HG03432 (cell line): ENCODE data around the gene BSND.
A peak's percentile ranks its signal among the peaks of the same experiment; 100 is the strongest.

ENCODE experiments used
- ATAC-seq: cut with Tn5 transposase; IDR thresholded peaks from one replicate; pipeline ENCODE4 v1.9.1; 2021; ENCODE audit warnings: mild to moderate bottlenecking, moderate library complexity; ENCODE audit not compliant: unreplicated experiment

BSND gene

DNA sequence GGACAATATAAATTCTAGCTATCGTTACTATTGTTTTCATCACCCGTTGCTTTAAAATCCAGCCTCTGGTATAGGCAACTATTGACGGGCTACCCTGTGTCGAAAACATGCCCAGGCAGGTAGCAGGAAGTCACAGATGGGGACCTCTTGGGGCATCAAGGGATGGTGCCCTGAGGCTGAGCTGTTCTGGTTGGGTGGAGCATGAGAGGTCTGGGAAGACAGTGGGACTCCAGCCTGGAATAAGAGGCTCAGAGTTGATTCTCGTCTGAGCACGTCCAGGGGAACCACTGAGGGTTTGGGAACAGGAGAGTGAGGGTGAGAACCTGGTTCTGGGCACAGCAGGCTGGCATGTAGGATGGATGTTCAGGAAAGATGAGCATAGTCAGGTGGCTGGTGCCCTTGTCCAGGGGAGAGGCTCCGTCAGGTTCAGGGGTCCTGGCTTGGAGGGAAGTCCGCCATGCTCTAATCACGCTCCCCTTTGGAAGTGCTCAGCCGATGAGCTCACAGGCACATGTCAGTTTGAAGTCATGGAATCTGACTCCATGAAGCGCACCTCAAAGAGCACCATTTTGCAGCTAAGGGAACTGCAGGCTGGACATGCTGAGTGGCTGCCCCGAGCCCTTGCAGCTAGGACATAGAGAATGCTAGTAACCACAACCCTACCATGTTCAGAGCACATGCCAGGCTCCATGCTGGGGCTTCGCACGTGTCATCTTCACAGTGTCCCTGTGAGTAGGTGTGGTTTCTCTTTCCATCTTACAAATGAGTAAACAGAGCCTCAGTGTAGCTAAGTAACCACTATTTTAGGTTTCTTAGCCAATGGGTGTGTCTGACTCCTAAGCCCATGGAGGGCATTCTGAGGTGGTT is 61.6 kb downstream of the BSND start:
- ATAC-seq, result peak; percentile 50

DNA sequence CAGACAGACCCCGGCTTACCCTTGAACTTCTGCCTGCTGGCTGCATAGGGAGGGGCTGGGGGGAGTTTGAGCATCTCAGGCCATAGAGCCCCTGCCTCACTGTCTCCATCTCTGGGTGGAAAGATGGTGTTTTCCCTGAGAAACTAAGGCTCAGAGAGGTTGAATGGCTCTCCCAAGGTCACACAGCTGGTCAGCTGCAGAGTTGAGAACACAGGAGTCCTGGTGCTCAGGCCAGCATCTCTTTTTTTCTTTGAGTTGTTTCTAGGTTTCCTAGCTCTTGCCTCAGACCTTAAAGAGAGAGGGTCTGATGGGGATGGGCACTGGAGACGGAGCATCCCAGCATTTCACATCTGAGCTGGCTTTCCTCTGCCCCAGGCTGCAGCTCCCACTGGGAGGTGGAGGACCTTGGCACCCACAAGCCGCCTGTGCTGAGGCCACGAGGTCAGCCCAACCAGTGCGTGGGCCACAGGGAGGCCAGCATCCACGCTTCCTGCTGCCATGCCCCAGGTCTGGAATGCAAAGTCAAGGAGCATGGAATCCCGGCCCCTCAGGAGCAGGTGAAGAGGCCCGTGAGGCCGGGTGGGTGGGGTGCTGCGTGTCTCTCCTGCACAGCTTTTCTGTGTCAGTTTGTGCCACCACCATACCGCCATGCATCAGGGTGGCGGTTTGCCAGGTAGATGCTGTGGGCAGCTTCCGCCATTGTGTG is 62.4 kb downstream of the BSND start:
- no peak for ATAC-seq
